HCT116 (cell line): ENCODE results near the gene ELP6. TPM values are rescaled to one million over a fixed set of nuclear protein-coding genes. Genes with fewer than 3 reads are reported as not detected.

Source experiments
- ATAC-seq: fragments of 200-7000 bp; cut with Tn5 transposase; 2 replicates; pipeline ENCODE4 v1.9.1; 2020; ENCODE audit warnings: mild to moderate bottlenecking, moderate library complexity
- BruUV-seq: library from RNA; stranded (reverse); fragments of 400-500 nt; replicated peaks from 2 replicates; lab custom pipeline; 2021; lab: Mats Ljungman, UMichigan
- CTCF ChIA-PET: fragments of 300-600 bp; sonication (Branson Sonifier 250); formaldehyde crosslinking; loops from one replicate; lab custom pipeline; 2021; ENCODE audit warnings: antibody characterized with exemption; lab: Charles Lee
- POLR2A ChIA-PET: fragments of 300-600, 350-600 bp; sonication (Branson Sonifier 250); formaldehyde crosslinking; loops from one replicate; lab custom pipeline; 2021; ENCODE audit warnings: antibody characterized with exemption; lab: Charles Lee
- RAD21 ChIA-PET, 2 experiments: fragments of 300-600 bp; sonication (Branson Sonifier 250); formaldehyde crosslinking; loops; one replicate each; lab custom pipeline; 2023; ENCODE audit warnings: low total read pairs in 2 of 2; ENCODE audit not compliant: uncharacterized antibody in 2 of 2, unreplicated experiment in 2 of 2, low non-redundant PET in 1 of 2; lab: Charles Lee
- DNase-seq: peaks from one replicate; pipeline ENCODE4 v3.0.0-alpha.2; 2010; ENCODE audit warnings: low read depth, low spot score
- H2AFZ ChIP-seq: fragments of 200-600 bp; shearing (Covaris generic), sonication (generic); 2 replicates; pipeline ENCODE4 v1.6.1; 2017; ENCODE audit warnings: low read depth, mixed run types, mixed read lengths, antibody characterized with exemption, low read length; ENCODE audit not compliant: poor library complexity, severe bottlenecking
- H3K27ac ChIP-seq: 2 replicates; pipeline ENCODE4 v1.5.1; 2012; ENCODE audit warnings: low read depth, low read length
- H3K27me3 ChIP-seq: fragments of 200-600 bp; sonication (generic); 2 replicates; pipeline ENCODE4 v1.6.1; 2016; ENCODE audit warnings: mixed run types, low read length, mixed read lengths; ENCODE audit not compliant: insufficient read depth
- H3K36me3 ChIP-seq, 2 experiments: fragments of 200-500 bp in 1 of 2; fragments of 200-600 bp in 1 of 2; sonication (Bioruptor generic) in 1 of 2; sonication (generic) in 1 of 2; 2 replicates each; pipeline versions ENCODE4 v1.5.1 to v1.6.1; 2014 to 2016; ENCODE audit warnings: low read length in 2 of 2, inconsistent platforms in 1 of 2, mixed read lengths in 1 of 2, mixed run types in 1 of 2; ENCODE audit not compliant: insufficient read depth in 2 of 2, control insufficient read depth in 1 of 2
- H3K4me1 ChIP-seq, 2 experiments: fragments of 200-600 bp in 1 of 2; sonication (generic) in 1 of 2; 2 replicates each; pipeline versions ENCODE4 v1.5.1 to v1.6.1; 2012 to 2017; ENCODE audit warnings: low read length in 2 of 2, inconsistent platforms in 1 of 2, mild to moderate bottlenecking in 1 of 2, mixed read lengths in 1 of 2, mixed run types in 1 of 2, moderate library complexity in 1 of 2; ENCODE audit not compliant: insufficient read depth in 2 of 2, control insufficient read depth in 1 of 2
- H3K4me2 ChIP-seq: fragments of 200-600 bp; sonication (generic); 2 replicates; pipeline ENCODE4 v1.6.1; 2017; ENCODE audit warnings: mixed run types, low read length, mixed read lengths
- H3K4me3 ChIP-seq, 2 experiments: fragments of 200-600 bp in 1 of 2; sonication (generic) in 1 of 2; replicated peaks in 1 of 2; 2 replicates each; pipeline ENCODE4 v1.5.1; 2011 to 2016; ENCODE audit warnings: low read length in 2 of 2, control low read depth in 1 of 2, low read depth in 1 of 2, mild to moderate bottlenecking in 1 of 2, mixed read lengths in 1 of 2, mixed run types in 1 of 2
- H3K79me2 ChIP-seq: fragments of 200-600 bp; sonication (generic); 2 replicates; pipeline ENCODE4 v1.6.1; 2017; ENCODE audit warnings: mild to moderate bottlenecking, mixed run types, low read length, moderate library complexity, mixed read lengths; ENCODE audit not compliant: insufficient read depth
- H3K9ac ChIP-seq: fragments of 200-600 bp; sonication (generic); 2 replicates; pipeline ENCODE4 v1.6.1; 2016; ENCODE audit warnings: low read length, mixed read lengths
- H3K9me2 ChIP-seq: fragments of 200-600 bp; sonication (generic), shearing (Covaris generic); 2 replicates; pipeline ENCODE4 v1.6.1; 2017; ENCODE audit warnings: mixed run types, mild to moderate bottlenecking, moderate library complexity; ENCODE audit not compliant: insufficient read depth
- H3K9me3 ChIP-seq, 2 experiments: fragments of 200-500 bp in 1 of 2; fragments of 200-600 bp in 1 of 2; sonication (Bioruptor generic) in 1 of 2; sonication (generic) in 1 of 2; 2 replicates each; pipeline ENCODE4 v1.6.1; 2014 to 2017; ENCODE audit warnings: low read length in 2 of 2, mixed read lengths in 2 of 2, inconsistent platforms in 1 of 2, low read depth in 1 of 2, mild to moderate bottlenecking in 1 of 2, mixed run types in 1 of 2, moderate library complexity in 1 of 2; ENCODE audit not compliant: control insufficient read depth in 1 of 2, insufficient read depth in 1 of 2
- H4K20me1 ChIP-seq: fragments of 200-600 bp; sonication (generic), shearing (Covaris generic); 2 replicates; pipeline ENCODE4 v1.6.1; 2017; ENCODE audit warnings: mixed run types, mild to moderate bottlenecking, moderate library complexity; ENCODE audit not compliant: insufficient read depth
- CBX3 ChIP-seq: IDR thresholded peaks from 2 replicates; pipeline ENCODE4 v1.6.1; 2012; ENCODE audit warnings: low read depth
- EGR1 ChIP-seq: IDR thresholded peaks from 2 replicates; pipeline ENCODE4 v1.6.1; 2012; ENCODE audit warnings: low read depth
- EZH2phosphoT487 ChIP-seq: fragments of 200-600 bp; IDR thresholded peaks from 2 replicates; pipeline ENCODE4 v1.6.1; 2018; ENCODE audit warnings: antibody characterized with exemption, borderline replicate concordance
- JUND ChIP-seq: IDR thresholded peaks from 2 replicates; pipeline ENCODE4 v1.6.1; 2012
- POLR2A ChIP-seq: IDR thresholded peaks from 2 replicates; pipeline ENCODE4 v1.7.0; 2011; ENCODE audit warnings: borderline replicate concordance; ENCODE audit not compliant: insufficient read depth, insufficient read length; ENCODE audit errors: extremely low read depth
- SIN3A ChIP-seq: IDR thresholded peaks from 2 replicates; pipeline ENCODE4 v1.6.1; 2012; ENCODE audit warnings: low read depth
- SRF ChIP-seq: IDR thresholded peaks from 2 replicates; pipeline ENCODE4 v1.6.1; 2012; ENCODE audit warnings: low read depth
- TCF7L2 ChIP-seq: IDR thresholded peaks from 2 replicates; pipeline ENCODE4 v1.7.0; 2011; ENCODE audit warnings: borderline replicate concordance, inconsistent platforms; ENCODE audit not compliant: insufficient read depth, insufficient read length; ENCODE audit errors: extremely low read depth
- intact Hi-C: fragments of 100-400 bp; cut with micrococcal nuclease; formaldehyde crosslinking; loops from 2 replicates; pipeline ENCODE4 v1.10.0; 2022
- total RNA-seq: library from RNA; stranded (reverse); gene quantifications from one replicate; pipeline ENCODE4 v1.2.1, GENCODE V29; 2021; ENCODE audit not compliant: unreplicated experiment
- TF ChIP-seq, protein P1 (sequence below): IDR thresholded peaks from 2 replicates; pipeline ENCODE4 v1.6.1; 2012; ENCODE audit warnings: low read depth
- TF ChIP-seq, protein P2 (sequence below): IDR thresholded peaks from 2 replicates; pipeline ENCODE4 v1.6.1; 2012

The ELP6 gene
- total RNA-seq, 1 experiment from 2014 or later = 38.8 TPM

GRCh38 chr3:47503033-47503432, 10.5 kb downstream of the ELP6 start (continued):
- TF ChIP-seq SIN3A (no peak), SRF (no peak), TCF7L2 (no peak)
- TF ChIP-seq, protein P1, sequence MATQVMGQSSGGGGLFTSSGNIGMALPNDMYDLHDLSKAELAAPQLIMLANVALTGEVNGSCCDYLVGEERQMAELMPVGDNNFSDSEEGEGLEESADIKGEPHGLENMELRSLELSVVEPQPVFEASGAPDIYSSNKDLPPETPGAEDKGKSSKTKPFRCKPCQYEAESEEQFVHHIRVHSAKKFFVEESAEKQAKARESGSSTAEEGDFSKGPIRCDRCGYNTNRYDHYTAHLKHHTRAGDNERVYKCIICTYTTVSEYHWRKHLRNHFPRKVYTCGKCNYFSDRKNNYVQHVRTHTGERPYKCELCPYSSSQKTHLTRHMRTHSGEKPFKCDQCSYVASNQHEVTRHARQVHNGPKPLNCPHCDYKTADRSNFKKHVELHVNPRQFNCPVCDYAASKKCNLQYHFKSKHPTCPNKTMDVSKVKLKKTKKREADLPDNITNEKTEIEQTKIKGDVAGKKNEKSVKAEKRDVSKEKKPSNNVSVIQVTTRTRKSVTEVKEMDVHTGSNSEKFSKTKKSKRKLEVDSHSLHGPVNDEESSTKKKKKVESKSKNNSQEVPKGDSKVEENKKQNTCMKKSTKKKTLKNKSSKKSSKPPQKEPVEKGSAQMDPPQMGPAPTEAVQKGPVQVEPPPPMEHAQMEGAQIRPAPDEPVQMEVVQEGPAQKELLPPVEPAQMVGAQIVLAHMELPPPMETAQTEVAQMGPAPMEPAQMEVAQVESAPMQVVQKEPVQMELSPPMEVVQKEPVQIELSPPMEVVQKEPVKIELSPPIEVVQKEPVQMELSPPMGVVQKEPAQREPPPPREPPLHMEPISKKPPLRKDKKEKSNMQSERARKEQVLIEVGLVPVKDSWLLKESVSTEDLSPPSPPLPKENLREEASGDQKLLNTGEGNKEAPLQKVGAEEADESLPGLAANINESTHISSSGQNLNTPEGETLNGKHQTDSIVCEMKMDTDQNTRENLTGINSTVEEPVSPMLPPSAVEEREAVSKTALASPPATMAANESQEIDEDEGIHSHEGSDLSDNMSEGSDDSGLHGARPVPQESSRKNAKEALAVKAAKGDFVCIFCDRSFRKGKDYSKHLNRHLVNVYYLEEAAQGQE = no peak

GRCh38 chr3:47496892-47497291, 16.6 kb downstream of the ELP6 start:
- no TSS peak for BruUV-seq
- Histone ChIP-seq H3K9me3 (no peaks in the 10 kb centered on the region), H3K4me1 (peaks cover 0 to 7% of the 10 kb centered on the region in 2 experiments; a peak in 2 of 4 replicates), H3K36me3 (peaks cover 11 to 40% of the 10 kb centered on the region in 2 experiments; a peak in 3 of 4 replicates), H3K27me3 (no peaks in the 10 kb centered on the region), H3K27ac (no peak overlapping the region), H2AFZ (no peak overlapping the region), H3K79me2 (no peaks in the 10 kb centered on the region), H3K9me2 (no peaks in the 10 kb centered on the region), H3K4me3 (no peak overlapping the region), H3K9ac (no peak overlapping the region), H4K20me1 (no peaks in the 10 kb centered on the region), H3K4me2 (no peak overlapping the region)
- intact Hi-C loops = no loop called here
- DNase-seq (no peak), ATAC-seq (no peak)
- ChIA-PET POLR2A (no interaction called here), RAD21 (no interaction called here), CTCF (no interaction called here)
- TF ChIP-seq POLR2A = no peak
- TF ChIP-seq CBX3 = no peak
- TF ChIP-seq JUND = no peak
- TF ChIP-seq, protein P2, sequence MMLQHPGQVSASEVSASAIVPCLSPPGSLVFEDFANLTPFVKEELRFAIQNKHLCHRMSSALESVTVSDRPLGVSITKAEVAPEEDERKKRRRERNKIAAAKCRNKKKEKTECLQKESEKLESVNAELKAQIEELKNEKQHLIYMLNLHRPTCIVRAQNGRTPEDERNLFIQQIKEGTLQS = no peak
- no peak for TF ChIP-seq SIN3A
- TF ChIP-seq SRF = no peak
- no peak for TF ChIP-seq EZH2phosphoT487
- TF ChIP-seq EGR1 = no peak
